Neural cell (in vitro differentiated cells): ENCODE data around the gene ENOX1. TPM values are rescaled to one million over a fixed set of nuclear protein-coding genes. Genes with fewer than 3 reads are reported as not detected.

Experiments used
- H2AFZ ChIP-seq: fragments of 200-600, 300-800 bp; sonication (generic), shearing (Covaris generic); 2 replicates; pipeline ENCODE4 v1.6.0; 2014; ENCODE audit warnings: low read depth, mild to moderate bottlenecking, antibody characterized with exemption, low read length, moderate library complexity
- H3F3A ChIP-seq: fragments of 200-600 bp; shearing (Covaris generic); 2 replicates; pipeline ENCODE4 v1.6.1; 2016; ENCODE audit warnings: mild to moderate bottlenecking, moderate library complexity, mixed read lengths, antibody characterized with exemption, low read length; ENCODE audit not compliant: insufficient read depth, poor library complexity, severe bottlenecking
- H3K27ac ChIP-seq: fragments of 200-600, 300-800 bp; sonication (generic), shearing (Covaris generic); 2 replicates; pipeline ENCODE4 v1.5.1; 2014; ENCODE audit warnings: mild to moderate bottlenecking, low read length, moderate library complexity
- H3K27me3 ChIP-seq: fragments of 300-800, 200-600 bp; sonication (generic), shearing (Covaris generic); 2 replicates; pipeline ENCODE4 v1.6.0; 2014; ENCODE audit warnings: mild to moderate bottlenecking, low read depth, low read length, moderate library complexity; ENCODE audit not compliant: insufficient read depth
- H3K36me3 ChIP-seq: fragments of 300-800, 200-600 bp; sonication (generic), shearing (Covaris generic); 2 replicates; pipeline ENCODE4 v1.5.1; 2014; ENCODE audit warnings: mild to moderate bottlenecking, antibody characterized with exemption, low read length, moderate library complexity; ENCODE audit not compliant: insufficient read depth
- H3K4me2 ChIP-seq: fragments of 300-800, 200-600 bp; sonication (generic), shearing (Covaris generic); 2 replicates; pipeline ENCODE4 v1.6.0; 2014; ENCODE audit warnings: mild to moderate bottlenecking, low read length
- H3K4me3 ChIP-seq: fragments of 300-800, 200-600 bp; sonication (generic), shearing (Covaris generic); 2 replicates; pipeline ENCODE4 v1.5.1; 2014; ENCODE audit warnings: mild to moderate bottlenecking, low read length, moderate library complexity
- H3K79me2 ChIP-seq: fragments of 200-600 bp; shearing (Covaris generic); replicated peaks from 2 replicates; pipeline ENCODE4 v1.6.0; 2014; ENCODE audit warnings: mild to moderate bottlenecking, low read length, moderate library complexity; ENCODE audit not compliant: insufficient read depth
- H3K9ac ChIP-seq: fragments of 300-800, 200-600 bp; sonication (generic), shearing (Covaris generic); 2 replicates; pipeline ENCODE4 v1.6.1; 2016; ENCODE audit warnings: mild to moderate bottlenecking, low read length, mixed read lengths
- H3K9me2 ChIP-seq: fragments of 200-600 bp; shearing (Covaris generic); 2 replicates; pipeline ENCODE4 v1.6.1; 2016; ENCODE audit warnings: mild to moderate bottlenecking, low read length, mixed read lengths; ENCODE audit not compliant: insufficient read depth
- H3K9me3 ChIP-seq: fragments of 200-600, 300-800 bp; sonication (generic), shearing (Covaris generic); 2 replicates; pipeline ENCODE4 v1.6.1; 2016; ENCODE audit warnings: mild to moderate bottlenecking, mixed run types, low read length, moderate library complexity, mixed read lengths
- H4K20me1 ChIP-seq: fragments of 200-600 bp; shearing (Covaris generic); 2 replicates; pipeline ENCODE4 v1.6.1; 2016; ENCODE audit warnings: mild to moderate bottlenecking, mixed run types; ENCODE audit not compliant: insufficient read depth
- EP300 ChIP-seq: fragments of 450-650 bp; conservative IDR thresholded peaks from 2 replicates; pipeline ENCODE4 v1.6.1; 2014; ENCODE audit warnings: antibody characterized with exemption, mild to moderate bottlenecking, moderate library complexity; ENCODE audit not compliant: poor library complexity, severe bottlenecking
- EZH2 ChIP-seq: fragments of 200-600, 300-800 bp; shearing (Covaris generic), sonication (generic); IDR thresholded peaks from 2 replicates; pipeline ENCODE4 v1.6.1; 2014; ENCODE audit warnings: antibody characterized with exemption, low read length, borderline replicate concordance, mild to moderate bottlenecking; ENCODE audit not compliant: insufficient read depth, poor library complexity, severe bottlenecking
- MXI1 ChIP-seq: fragments of 450-650 bp; conservative IDR thresholded peaks from 2 replicates; pipeline ENCODE4 v1.6.1; 2014; ENCODE audit warnings: antibody characterized with exemption, mild to moderate bottlenecking; ENCODE audit not compliant: poor library complexity, severe bottlenecking
- POLR2AphosphoS5 ChIP-seq: IDR thresholded peaks from 2 replicates; pipeline ENCODE4 v1.6.1; 2012
- RAD21 ChIP-seq: fragments of 450-650 bp; conservative IDR thresholded peaks from 2 replicates; pipeline ENCODE4 v1.6.1; 2014; ENCODE audit warnings: antibody characterized with exemption, mild to moderate bottlenecking, moderate library complexity
- TAF1 ChIP-seq: IDR thresholded peaks from 2 replicates; pipeline ENCODE4 v1.6.1; 2012; ENCODE audit warnings: low read depth
- polyA plus RNA-seq: library from polyadenylated mRNA; depleted of rRNA; stranded (reverse); fragments of >200 nt; gene quantifications from 2 replicates; pipeline ENCODE4 v1.2.3, GENCODE V29; 2014
- TF ChIP-seq, protein P1 (sequence below): fragments of 450-650 bp; IDR thresholded peaks from 2 replicates; pipeline ENCODE4 v1.5.1; 2014; ENCODE audit warnings: antibody characterized with exemption, mild to moderate bottlenecking, moderate library complexity; ENCODE audit not compliant: poor library complexity, severe bottlenecking
- TF ChIP-seq, protein P2 (sequence below): IDR thresholded peaks from 2 replicates; pipeline ENCODE4 v1.6.1; 2012; ENCODE audit warnings: borderline replicate concordance

The ENOX1 gene
- polyA plus RNA-seq, 1 donor from 2014 or later: 42.6 TPM

DNA sequence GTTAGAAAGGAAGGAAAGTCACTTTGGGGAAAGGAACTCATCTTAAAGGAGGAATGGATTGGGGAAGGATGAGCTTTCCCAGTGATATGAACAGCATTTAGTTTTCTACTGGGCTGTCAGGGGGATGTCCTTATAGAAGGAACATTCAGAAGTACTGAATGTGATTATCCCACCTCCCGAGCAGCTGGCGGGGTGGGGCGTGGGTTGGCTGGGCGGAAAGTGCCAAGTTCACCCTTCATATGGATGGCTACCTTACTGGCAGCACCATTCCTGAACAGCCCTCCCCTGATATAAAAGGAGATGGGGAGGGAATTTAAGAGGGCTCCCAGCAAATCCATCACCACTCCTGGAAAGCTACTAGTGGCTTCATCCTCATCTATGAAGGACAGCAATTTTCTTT is 572.6 kb downstream of the ENOX1 start:
- no peak overlapping the region for H2AFZ ChIP-seq
- H3K36me3 ChIP-seq: no peaks in the 10 kb centered on the region
- TF ChIP-seq, protein P1, sequence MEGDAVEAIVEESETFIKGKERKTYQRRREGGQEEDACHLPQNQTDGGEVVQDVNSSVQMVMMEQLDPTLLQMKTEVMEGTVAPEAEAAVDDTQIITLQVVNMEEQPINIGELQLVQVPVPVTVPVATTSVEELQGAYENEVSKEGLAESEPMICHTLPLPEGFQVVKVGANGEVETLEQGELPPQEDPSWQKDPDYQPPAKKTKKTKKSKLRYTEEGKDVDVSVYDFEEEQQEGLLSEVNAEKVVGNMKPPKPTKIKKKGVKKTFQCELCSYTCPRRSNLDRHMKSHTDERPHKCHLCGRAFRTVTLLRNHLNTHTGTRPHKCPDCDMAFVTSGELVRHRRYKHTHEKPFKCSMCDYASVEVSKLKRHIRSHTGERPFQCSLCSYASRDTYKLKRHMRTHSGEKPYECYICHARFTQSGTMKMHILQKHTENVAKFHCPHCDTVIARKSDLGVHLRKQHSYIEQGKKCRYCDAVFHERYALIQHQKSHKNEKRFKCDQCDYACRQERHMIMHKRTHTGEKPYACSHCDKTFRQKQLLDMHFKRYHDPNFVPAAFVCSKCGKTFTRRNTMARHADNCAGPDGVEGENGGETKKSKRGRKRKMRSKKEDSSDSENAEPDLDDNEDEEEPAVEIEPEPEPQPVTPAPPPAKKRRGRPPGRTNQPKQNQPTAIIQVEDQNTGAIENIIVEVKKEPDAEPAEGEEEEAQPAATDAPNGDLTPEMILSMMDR: no peak
- TF ChIP-seq EZH2 (no peak), RAD21 (no peak), EP300 (no peak), MXI1 (no peak)
- H3K9me2 ChIP-seq: no peaks in the 10 kb centered on the region
- peaks cover 3% of the 10 kb centered on the region for H4K20me1 ChIP-seq
- H3K27me3 ChIP-seq: no peaks in the 10 kb centered on the region
- no peaks in the 10 kb centered on the region for H3K9me3 ChIP-seq
- no peak overlapping the region for H3K9ac ChIP-seq
- no peaks in the 10 kb centered on the region for H3F3A ChIP-seq
- H3K79me2 ChIP-seq: no peaks in the 10 kb centered on the region
- no peak overlapping the region for H3K4me3 ChIP-seq
- no peak overlapping the region for H3K4me2 ChIP-seq
- H3K27ac ChIP-seq: no peak overlapping the region

DNA sequence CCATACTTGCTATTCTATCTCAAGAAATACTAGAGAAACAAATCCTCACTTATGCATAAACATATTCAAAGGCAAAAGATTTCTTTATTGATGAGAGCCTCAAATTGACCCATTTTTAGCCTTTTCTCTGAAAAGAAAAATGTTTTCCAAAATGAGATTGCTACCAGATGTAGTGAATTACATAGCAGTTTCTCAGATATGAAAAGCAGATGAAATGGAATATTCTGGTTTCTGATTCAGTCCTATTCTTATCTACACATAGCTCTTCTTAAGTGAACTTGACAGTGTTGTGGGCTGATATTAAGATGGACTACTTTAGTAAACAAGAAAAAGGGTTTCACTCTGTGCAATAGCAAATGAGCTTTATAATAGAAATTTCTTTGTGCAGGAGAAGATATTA is 579.9 kb downstream of the ENOX1 start:
- Histone ChIP-seq H2AFZ (no peak overlapping the region), H3K4me2 (no peak overlapping the region), H3K27ac (no peak overlapping the region), H3K9ac (no peak overlapping the region), H3K79me2 (no peaks in the 10 kb centered on the region), H3K9me2 (no peaks in the 10 kb centered on the region), H3F3A (no peaks in the 10 kb centered on the region), H3K4me3 (no peak overlapping the region), H4K20me1 (no peaks in the 10 kb centered on the region), H3K9me3 (no peaks in the 10 kb centered on the region), H3K27me3 (no peaks in the 10 kb centered on the region), H3K36me3 (no peaks in the 10 kb centered on the region)
- TF ChIP-seq, protein P1: no peak
- TF ChIP-seq TAF1: no peak
- no peak for TF ChIP-seq EZH2
- TF ChIP-seq POLR2AphosphoS5: no peak
- TF ChIP-seq MXI1: no peak
- TF ChIP-seq RAD21: no peak
- TF ChIP-seq, protein P2, sequence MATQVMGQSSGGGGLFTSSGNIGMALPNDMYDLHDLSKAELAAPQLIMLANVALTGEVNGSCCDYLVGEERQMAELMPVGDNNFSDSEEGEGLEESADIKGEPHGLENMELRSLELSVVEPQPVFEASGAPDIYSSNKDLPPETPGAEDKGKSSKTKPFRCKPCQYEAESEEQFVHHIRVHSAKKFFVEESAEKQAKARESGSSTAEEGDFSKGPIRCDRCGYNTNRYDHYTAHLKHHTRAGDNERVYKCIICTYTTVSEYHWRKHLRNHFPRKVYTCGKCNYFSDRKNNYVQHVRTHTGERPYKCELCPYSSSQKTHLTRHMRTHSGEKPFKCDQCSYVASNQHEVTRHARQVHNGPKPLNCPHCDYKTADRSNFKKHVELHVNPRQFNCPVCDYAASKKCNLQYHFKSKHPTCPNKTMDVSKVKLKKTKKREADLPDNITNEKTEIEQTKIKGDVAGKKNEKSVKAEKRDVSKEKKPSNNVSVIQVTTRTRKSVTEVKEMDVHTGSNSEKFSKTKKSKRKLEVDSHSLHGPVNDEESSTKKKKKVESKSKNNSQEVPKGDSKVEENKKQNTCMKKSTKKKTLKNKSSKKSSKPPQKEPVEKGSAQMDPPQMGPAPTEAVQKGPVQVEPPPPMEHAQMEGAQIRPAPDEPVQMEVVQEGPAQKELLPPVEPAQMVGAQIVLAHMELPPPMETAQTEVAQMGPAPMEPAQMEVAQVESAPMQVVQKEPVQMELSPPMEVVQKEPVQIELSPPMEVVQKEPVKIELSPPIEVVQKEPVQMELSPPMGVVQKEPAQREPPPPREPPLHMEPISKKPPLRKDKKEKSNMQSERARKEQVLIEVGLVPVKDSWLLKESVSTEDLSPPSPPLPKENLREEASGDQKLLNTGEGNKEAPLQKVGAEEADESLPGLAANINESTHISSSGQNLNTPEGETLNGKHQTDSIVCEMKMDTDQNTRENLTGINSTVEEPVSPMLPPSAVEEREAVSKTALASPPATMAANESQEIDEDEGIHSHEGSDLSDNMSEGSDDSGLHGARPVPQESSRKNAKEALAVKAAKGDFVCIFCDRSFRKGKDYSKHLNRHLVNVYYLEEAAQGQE: no peak
